ENCODE measurements around the gene CNTRL.

DNA sequence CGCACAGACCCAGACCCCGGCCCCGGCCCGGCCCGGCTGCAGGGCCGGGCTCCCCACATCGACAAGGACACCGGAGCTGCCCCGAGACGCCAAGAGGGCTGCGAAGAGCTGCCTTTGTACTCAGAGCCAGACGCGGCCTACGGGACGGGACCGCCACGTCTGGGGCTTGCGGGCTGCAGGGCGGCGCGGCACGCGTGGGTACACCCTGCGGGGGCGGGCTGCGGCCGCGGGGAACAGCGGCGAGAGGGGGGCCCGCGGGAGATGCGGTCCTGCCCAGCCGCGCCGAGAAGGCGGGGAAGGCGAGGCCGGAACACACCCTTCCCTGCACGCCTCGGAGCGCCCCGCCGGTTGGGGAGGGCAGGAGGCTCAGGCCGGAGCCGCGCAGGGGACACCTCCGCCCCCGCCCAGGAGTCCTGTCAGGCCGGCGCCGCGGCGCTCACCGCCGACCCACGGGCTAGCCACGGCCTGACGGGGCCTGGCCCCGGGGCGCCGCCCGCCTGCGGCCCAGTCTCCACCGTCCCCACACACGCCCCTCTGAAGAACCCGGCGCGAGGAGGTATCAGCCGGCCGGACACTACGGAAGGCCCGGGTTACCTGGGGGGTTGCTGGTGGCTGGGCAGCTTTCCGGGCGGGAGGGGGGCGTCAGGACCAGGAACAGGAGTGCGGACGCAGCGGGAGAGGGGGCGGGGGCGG is 126.4 kb downstream of the CNTRL start:
- TF ChIP-seq, protein P1, sequence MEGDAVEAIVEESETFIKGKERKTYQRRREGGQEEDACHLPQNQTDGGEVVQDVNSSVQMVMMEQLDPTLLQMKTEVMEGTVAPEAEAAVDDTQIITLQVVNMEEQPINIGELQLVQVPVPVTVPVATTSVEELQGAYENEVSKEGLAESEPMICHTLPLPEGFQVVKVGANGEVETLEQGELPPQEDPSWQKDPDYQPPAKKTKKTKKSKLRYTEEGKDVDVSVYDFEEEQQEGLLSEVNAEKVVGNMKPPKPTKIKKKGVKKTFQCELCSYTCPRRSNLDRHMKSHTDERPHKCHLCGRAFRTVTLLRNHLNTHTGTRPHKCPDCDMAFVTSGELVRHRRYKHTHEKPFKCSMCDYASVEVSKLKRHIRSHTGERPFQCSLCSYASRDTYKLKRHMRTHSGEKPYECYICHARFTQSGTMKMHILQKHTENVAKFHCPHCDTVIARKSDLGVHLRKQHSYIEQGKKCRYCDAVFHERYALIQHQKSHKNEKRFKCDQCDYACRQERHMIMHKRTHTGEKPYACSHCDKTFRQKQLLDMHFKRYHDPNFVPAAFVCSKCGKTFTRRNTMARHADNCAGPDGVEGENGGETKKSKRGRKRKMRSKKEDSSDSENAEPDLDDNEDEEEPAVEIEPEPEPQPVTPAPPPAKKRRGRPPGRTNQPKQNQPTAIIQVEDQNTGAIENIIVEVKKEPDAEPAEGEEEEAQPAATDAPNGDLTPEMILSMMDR (IDR thresholded peaks at IDR 0.05), result no peak
- TF ChIP-seq USF2 (IDR thresholded peaks at IDR 0.05; ENCODE audit: borderline replicate concordance, low read depth, low read length) (no peak), TCF12 (IDR thresholded peaks at IDR 0.05) (no peak)
- TF ChIP-seq, protein P2, sequence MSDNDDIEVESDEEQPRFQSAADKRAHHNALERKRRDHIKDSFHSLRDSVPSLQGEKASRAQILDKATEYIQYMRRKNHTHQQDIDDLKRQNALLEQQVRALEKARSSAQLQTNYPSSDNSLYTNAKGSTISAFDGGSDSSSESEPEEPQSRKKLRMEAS (IDR thresholded peaks at IDR 0.05; ENCODE audit: low read depth), result no peak
